HepG2 (cell line): ENCODE results near the gene VAV2. TPM values are rescaled to one million over a fixed set of nuclear protein-coding genes. Genes with fewer than 3 reads are reported as not detected.
A peak's percentile ranks its signal among the peaks of the same experiment; 100 is the strongest.

Experiments used
- DPF2 ChIP-seq: sonication (generic); formaldehyde crosslinking; IDR thresholded peaks from 2 replicates; pipeline ENCODE4 v1.4.0; 2020; ENCODE audit warnings: mild to moderate bottlenecking, low read depth, missing genetic modification reagents, borderline replicate concordance
- FOSL2 ChIP-seq: sonication (generic); formaldehyde crosslinking; IDR thresholded peaks from 2 replicates; pipeline ENCODE4 v1.4.0; 2020; ENCODE audit warnings: missing genetic modification reagents
- MTF2 ChIP-seq: sonication (generic); formaldehyde crosslinking; IDR thresholded peaks from 2 replicates; pipeline ENCODE4 v1.5.0; 2020; ENCODE audit warnings: missing genetic modification reagents, borderline replicate concordance
- SNRNP70 ChIP-seq: fragments of 200-400 bp; formaldehyde crosslinking; IDR thresholded peaks from 2 replicates; pipeline ENCODE4 v1.6.1; 2017; ENCODE audit warnings: mild to moderate bottlenecking, low read depth, low read length, moderate library complexity
- SSRP1 ChIP-seq: IDR thresholded peaks from 2 replicates; pipeline ENCODE4 v1.6.1; 2016; ENCODE audit warnings: control low read depth
- ZNF275 ChIP-seq: sonication (generic); formaldehyde crosslinking; IDR thresholded peaks from 2 replicates; pipeline ENCODE4 v1.8.0; 2022; ENCODE audit warnings: missing genetic modification reagents, mild to moderate bottlenecking, inconsistent platforms, borderline replicate concordance
- ZNF3 ChIP-seq: IDR thresholded peaks from 2 replicates; pipeline ENCODE4 v1.7.0; 2017; ENCODE audit warnings: inconsistent platforms
- ZNF574 ChIP-seq: sonication (generic); formaldehyde crosslinking; IDR thresholded peaks from 2 replicates; pipeline ENCODE4 v1.4.0; 2020; ENCODE audit warnings: missing genetic modification reagents
- ZNF577 ChIP-seq: sonication (generic); formaldehyde crosslinking; IDR thresholded peaks from 2 replicates; pipeline ENCODE4 v1.4.0; 2020; ENCODE audit warnings: mild to moderate bottlenecking, low read depth, missing genetic modification reagents, borderline replicate concordance
- ZNF746 ChIP-seq: sonication (generic); formaldehyde crosslinking; IDR thresholded peaks from 2 replicates; pipeline ENCODE4 v1.8.0; 2022; ENCODE audit warnings: mild to moderate bottlenecking, missing genetic modification reagents
- ZSCAN29 ChIP-seq: sonication (generic); formaldehyde crosslinking; conservative IDR thresholded peaks from 2 replicates; pipeline ENCODE4 v1.4.0; 2020; ENCODE audit warnings: mild to moderate bottlenecking, missing genetic modification reagents
- polyA plus RNA-seq, 8 experiments: library from polyadenylated mRNA; depleted of rRNA in 3 of 8; stranded (reverse) in 7 of 8; unstranded in 1 of 8; fragments of >200 nt; fragmentation: Illumina TruSeq in 4 of 8; extraction: Trizol in 4 of 8; gene quantifications; 2 replicates each; pipeline versions ENCODE4 v1.2.1 to v1.2.3, GENCODE V29; 2011 to 2016; ENCODE audit warnings: low read depth in 4 of 8, missing spikeins in 1 of 8, mixed read lengths in 1 of 8; ENCODE audit not compliant: insufficient read depth in 1 of 8
- total RNA-seq, 5 experiments: library from RNA; depleted of rRNA; stranded (reverse); fragments of >200 nt; fragmentation: Illumina TruSeq; extraction: Trizol; gene quantifications; 2 replicates each; pipeline ENCODE4 v1.2.3, GENCODE V29; 2016; ENCODE audit warnings: low read depth in 1 of 5
- TF ChIP-seq, protein P1 (sequence below): sonication (generic); formaldehyde crosslinking; IDR thresholded peaks from 2 replicates; pipeline ENCODE4 v1.9.0; 2021; ENCODE audit warnings: missing genetic modification reagents, mild to moderate bottlenecking, borderline replicate concordance
- TF ChIP-seq, protein P2 (sequence below): IDR thresholded peaks from 2 replicates; pipeline ENCODE4 v1.6.1; 2018; ENCODE audit warnings: missing genetic modification reagents
- TF ChIP-seq, protein P3 (sequence below): sonication (generic); formaldehyde crosslinking; IDR thresholded peaks from 2 replicates; pipeline ENCODE4 v1.4.0; 2020; ENCODE audit warnings: mild to moderate bottlenecking, low read depth, missing genetic modification reagents
- TF ChIP-seq, protein P4 (sequence below): sonication (generic); formaldehyde crosslinking; IDR thresholded peaks from 2 replicates; pipeline ENCODE4 v1.4.0; 2020; ENCODE audit warnings: missing genetic modification reagents

VAV2 gene
- total and polyA plus RNA-seq, 2 of the 13 experiments (the other 11 are each of a cell fraction or from before 2014, with no cell fraction given), result 22.5 to 22.9 TPM

DNA sequence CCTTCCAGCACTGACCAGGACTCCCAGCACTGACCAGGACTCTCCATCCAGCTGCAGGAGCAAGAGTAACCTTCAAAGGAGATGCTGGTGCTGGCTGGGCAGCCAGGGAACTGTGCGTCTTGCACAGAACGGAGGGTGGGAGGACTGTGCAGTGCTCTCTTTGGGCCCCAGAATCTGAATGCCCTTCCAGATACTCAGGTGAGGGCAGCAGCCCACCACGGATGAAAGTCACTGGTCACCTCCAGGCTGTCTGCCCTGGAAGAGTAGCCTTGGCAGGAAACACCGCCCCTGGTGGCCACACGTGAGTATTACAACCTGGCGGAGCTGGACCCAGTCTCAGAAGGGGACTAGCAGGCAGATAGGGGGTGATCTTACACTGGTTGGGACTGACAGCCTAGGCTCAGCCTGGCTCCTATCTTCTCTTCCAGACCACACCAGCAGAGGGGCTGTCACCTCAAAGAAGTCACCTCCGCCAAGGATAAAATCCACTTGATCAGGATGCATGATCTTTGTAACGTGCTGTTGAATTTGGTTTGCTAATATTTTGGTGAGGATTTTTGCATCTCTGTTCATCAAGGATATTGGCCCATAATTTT is 249.2 kb downstream of the VAV2 start (continued):
- peak; percentile 83 for TF ChIP-seq ZNF574
- TF ChIP-seq, protein P1, sequence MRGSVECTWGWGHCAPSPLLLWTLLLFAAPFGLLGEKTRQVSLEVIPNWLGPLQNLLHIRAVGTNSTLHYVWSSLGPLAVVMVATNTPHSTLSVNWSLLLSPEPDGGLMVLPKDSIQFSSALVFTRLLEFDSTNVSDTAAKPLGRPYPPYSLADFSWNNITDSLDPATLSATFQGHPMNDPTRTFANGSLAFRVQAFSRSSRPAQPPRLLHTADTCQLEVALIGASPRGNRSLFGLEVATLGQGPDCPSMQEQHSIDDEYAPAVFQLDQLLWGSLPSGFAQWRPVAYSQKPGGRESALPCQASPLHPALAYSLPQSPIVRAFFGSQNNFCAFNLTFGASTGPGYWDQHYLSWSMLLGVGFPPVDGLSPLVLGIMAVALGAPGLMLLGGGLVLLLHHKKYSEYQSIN (CRISPR knock-in tag), result no peak
- no peak for TF ChIP-seq ZNF746
- TF ChIP-seq ZNF275 (CRISPR knock-in tag), result no peak
- no peak for TF ChIP-seq ZNF3
- TF ChIP-seq, protein P2, sequence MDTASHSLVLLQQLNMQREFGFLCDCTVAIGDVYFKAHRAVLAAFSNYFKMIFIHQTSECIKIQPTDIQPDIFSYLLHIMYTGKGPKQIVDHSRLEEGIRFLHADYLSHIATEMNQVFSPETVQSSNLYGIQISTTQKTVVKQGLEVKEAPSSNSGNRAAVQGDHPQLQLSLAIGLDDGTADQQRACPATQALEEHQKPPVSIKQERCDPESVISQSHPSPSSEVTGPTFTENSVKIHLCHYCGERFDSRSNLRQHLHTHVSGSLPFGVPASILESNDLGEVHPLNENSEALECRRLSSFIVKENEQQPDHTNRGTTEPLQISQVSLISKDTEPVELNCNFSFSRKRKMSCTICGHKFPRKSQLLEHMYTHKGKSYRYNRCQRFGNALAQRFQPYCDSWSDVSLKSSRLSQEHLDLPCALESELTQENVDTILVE (CRISPR knock-in tag), result peak; percentile 71
- no peak for TF ChIP-seq ZNF577 (CRISPR knock-in tag)
- no peak for TF ChIP-seq SSRP1
- no peak for TF ChIP-seq MTF2 (CRISPR knock-in tag)
- TF ChIP-seq DPF2 (CRISPR knock-in tag), result peak; percentile 55; the same call in 1 of the 2 replicates
- no peak for TF ChIP-seq SNRNP70
- TF ChIP-seq ZSCAN29 (CRISPR knock-in tag), result no peak
- TF ChIP-seq FOSL2 (CRISPR knock-in tag), result peak; percentile 61; the same call in 1 of the 2 replicates
- TF ChIP-seq, protein P3, sequence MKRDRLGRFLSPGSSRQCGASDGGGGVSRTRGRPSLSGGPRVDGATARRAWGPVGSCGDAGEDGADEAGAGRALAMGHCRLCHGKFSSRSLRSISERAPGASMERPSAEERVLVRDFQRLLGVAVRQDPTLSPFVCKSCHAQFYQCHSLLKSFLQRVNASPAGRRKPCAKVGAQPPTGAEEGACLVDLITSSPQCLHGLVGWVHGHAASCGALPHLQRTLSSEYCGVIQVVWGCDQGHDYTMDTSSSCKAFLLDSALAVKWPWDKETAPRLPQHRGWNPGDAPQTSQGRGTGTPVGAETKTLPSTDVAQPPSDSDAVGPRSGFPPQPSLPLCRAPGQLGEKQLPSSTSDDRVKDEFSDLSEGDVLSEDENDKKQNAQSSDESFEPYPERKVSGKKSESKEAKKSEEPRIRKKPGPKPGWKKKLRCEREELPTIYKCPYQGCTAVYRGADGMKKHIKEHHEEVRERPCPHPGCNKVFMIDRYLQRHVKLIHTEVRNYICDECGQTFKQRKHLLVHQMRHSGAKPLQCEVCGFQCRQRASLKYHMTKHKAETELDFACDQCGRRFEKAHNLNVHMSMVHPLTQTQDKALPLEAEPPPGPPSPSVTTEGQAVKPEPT (CRISPR knock-in tag), result no peak
- TF ChIP-seq, protein P4, sequence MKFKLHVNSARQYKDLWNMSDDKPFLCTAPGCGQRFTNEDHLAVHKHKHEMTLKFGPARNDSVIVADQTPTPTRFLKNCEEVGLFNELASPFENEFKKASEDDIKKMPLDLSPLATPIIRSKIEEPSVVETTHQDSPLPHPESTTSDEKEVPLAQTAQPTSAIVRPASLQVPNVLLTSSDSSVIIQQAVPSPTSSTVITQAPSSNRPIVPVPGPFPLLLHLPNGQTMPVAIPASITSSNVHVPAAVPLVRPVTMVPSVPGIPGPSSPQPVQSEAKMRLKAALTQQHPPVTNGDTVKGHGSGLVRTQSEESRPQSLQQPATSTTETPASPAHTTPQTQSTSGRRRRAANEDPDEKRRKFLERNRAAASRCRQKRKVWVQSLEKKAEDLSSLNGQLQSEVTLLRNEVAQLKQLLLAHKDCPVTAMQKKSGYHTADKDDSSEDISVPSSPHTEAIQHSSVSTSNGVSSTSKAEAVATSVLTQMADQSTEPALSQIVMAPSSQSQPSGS (CRISPR knock-in tag), result peak; percentile 60; the same call in 1 of the 2 replicates
